HEK293 (cell line): ENCODE results near the gene LY6G6F.

Source experiments
- CTCF ChIP-seq: fragments of 450-650 bp; formaldehyde crosslinking; IDR thresholded peaks from 2 replicates; pipeline ENCODE4 v1.5.1; 2016; ENCODE audit warnings: missing biosample characterization, missing genetic modification characterization
- TRIM28 ChIP-seq: IDR thresholded peaks from 2 replicates; pipeline ENCODE4 v1.6.1; 2011; ENCODE audit warnings: low read length, control low read depth, borderline replicate concordance
- ZFP69B ChIP-seq: fragments of 450-650 bp; formaldehyde crosslinking; IDR thresholded peaks from 2 replicates; pipeline ENCODE4 v1.5.1; 2016; ENCODE audit warnings: missing biosample characterization, missing genetic modification characterization
- ZNF140 ChIP-seq: fragments of 450-650 bp; formaldehyde crosslinking; IDR thresholded peaks from 2 replicates; pipeline ENCODE4 v1.5.1; 2016; ENCODE audit warnings: missing biosample characterization, missing genetic modification characterization
- ZNF214 ChIP-seq: fragments of 450-650 bp; formaldehyde crosslinking; IDR thresholded peaks from 2 replicates; pipeline ENCODE4 v1.5.1; 2017; ENCODE audit warnings: missing biosample characterization, mild to moderate bottlenecking, missing genetic modification characterization, borderline replicate concordance
- ZNF341 ChIP-seq: fragments of 450-650 bp; formaldehyde crosslinking; IDR thresholded peaks from 2 replicates; pipeline ENCODE4; 2016; ENCODE audit warnings: low read depth, missing biosample characterization, missing genetic modification characterization
- ZNF37A ChIP-seq: fragments of 450-650 bp; IDR thresholded peaks from 2 replicates; pipeline ENCODE4 v1.5.1; 2018; ENCODE audit warnings: missing biosample characterization, missing genetic modification characterization
- ZNF580 ChIP-seq: fragments of 450-650 bp; formaldehyde crosslinking; IDR thresholded peaks from 2 replicates; pipeline ENCODE4 v1.5.1; 2016; ENCODE audit warnings: missing biosample characterization, missing genetic modification characterization
- ZNF777 ChIP-seq: fragments of 450-650 bp; formaldehyde crosslinking; IDR thresholded peaks from 2 replicates; pipeline ENCODE4 v1.5.1; 2017; ENCODE audit warnings: missing biosample characterization, missing genetic modification characterization, borderline replicate concordance

- no peak for TF ChIP-seq TRIM28
- no peak for TF ChIP-seq ZNF140 (tag by site-specific recombination)
- no peak for TF ChIP-seq CTCF (tag by site-specific recombination)
- no peak for TF ChIP-seq ZNF580 (tag by site-specific recombination)
- peak; percentile 96 for TF ChIP-seq ZNF341
- peak; percentile 99 for TF ChIP-seq ZFP69B (tag by site-specific recombination)
- no peak for TF ChIP-seq ZNF214 (tag by site-specific recombination)
- no peak for TF ChIP-seq ZNF37A
- TF ChIP-seq ZNF777 (tag by site-specific recombination): no peak
Observed at GRCh38 chr6:31734821-31735406, 28.2 kb downstream of the LY6G6F start.
